CD8-positive, alpha-beta memory T cell (primary cell): ENCODE data around the gene ZNF500. TPM values are rescaled to one million over a fixed set of nuclear protein-coding genes. Genes with fewer than 3 reads are reported as not detected.

Experiments used
- CTCF ChIA-PET: fragments of 350-600 bp; sonication (Branson Sonifier 250); formaldehyde crosslinking; loops from one replicate; lab custom pipeline; 2021; ENCODE audit warnings: antibody characterized with exemption; lab: Charles Lee
- POLR2A ChIA-PET: fragments of 350-600 bp; sonication (Branson Sonifier 250); formaldehyde crosslinking; loops from one replicate; lab custom pipeline; 2021; ENCODE audit warnings: antibody characterized with exemption; lab: Charles Lee
- DNase-seq, 5 donors: peaks; one replicate each; pipeline versions ENCODE4 v3.0.0 to v3.0.0-alpha.2; 2020 to 2022; ENCODE audit warnings: mixed read lengths in 1 of 5
- H3K27ac ChIP-seq: one replicate; pipeline ENCODE4 v1.7.0; 2013; ENCODE audit warnings: low read depth, mild to moderate bottlenecking, low read length, moderate library complexity
- H3K27me3 ChIP-seq: 2 replicates; pipeline ENCODE4 v1.7.0; 2013; ENCODE audit warnings: low read length, mild to moderate bottlenecking; ENCODE audit not compliant: insufficient read depth, poor library complexity, severe bottlenecking
- H3K36me3 ChIP-seq: 2 replicates; pipeline ENCODE4 v1.7.0; 2013; ENCODE audit warnings: mild to moderate bottlenecking, low read length, moderate library complexity; ENCODE audit not compliant: insufficient read depth
- H3K4me1 ChIP-seq: 2 replicates; pipeline ENCODE4 v1.7.0; 2013; ENCODE audit warnings: mild to moderate bottlenecking, low read length, moderate library complexity; ENCODE audit not compliant: insufficient read depth
- H3K4me3 ChIP-seq: 2 replicates; pipeline ENCODE4 v1.7.0; 2013; ENCODE audit warnings: mild to moderate bottlenecking, low read length
- H3K9me3 ChIP-seq: 2 replicates; pipeline ENCODE4 v1.7.0; 2013; ENCODE audit warnings: mild to moderate bottlenecking, low read length
- H3K27ac Mint-ChIP-seq, 8 donors: one replicate each; pipeline ENCODE4 v1.8.0; 2020 to 2021; ENCODE audit warnings: mixed read lengths in 8 of 8, mild to moderate bottlenecking in 6 of 8, inconsistent platforms in 3 of 8, moderate library complexity in 3 of 8
- H3K27me3 Mint-ChIP-seq, 2 donors: one replicate each; pipeline ENCODE4 v1.8.0; 2020 to 2021; ENCODE audit warnings: mixed read lengths in 2 of 2, mild to moderate bottlenecking in 1 of 2, moderate library complexity in 1 of 2
- H3K36me3 Mint-ChIP-seq, 3 donors: one replicate each; pipeline ENCODE4 v1.8.0; 2020 to 2021; ENCODE audit warnings: mixed read lengths in 3 of 3, inconsistent platforms in 1 of 3, mild to moderate bottlenecking in 1 of 3
- H3K4me1 Mint-ChIP-seq, 3 donors: one replicate each; pipeline ENCODE4 v1.8.0; 2020 to 2021; ENCODE audit warnings: mixed read lengths in 3 of 3, inconsistent platforms in 1 of 3, mild to moderate bottlenecking in 1 of 3
- H3K4me3 Mint-ChIP-seq, 7 donors: one replicate each; pipeline ENCODE4 v1.8.0; 2020 to 2021; ENCODE audit warnings: mixed read lengths in 7 of 7, mild to moderate bottlenecking in 6 of 7, moderate library complexity in 4 of 7, inconsistent platforms in 2 of 7
- H3K9me3 Mint-ChIP-seq, 5 donors: one replicate each; pipeline ENCODE4 v1.8.0; 2020 to 2022; ENCODE audit warnings: mixed read lengths in 5 of 5, mild to moderate bottlenecking in 3 of 5, moderate library complexity in 2 of 5, inconsistent platforms in 1 of 5
- polyA plus RNA-seq: library from polyadenylated mRNA; unstranded; fragments of 300-500 nt; fragmentation: Illumina TruSeq; gene quantifications from one replicate; pipeline ENCODE4 v1.2.3, GENCODE V29; 2021
- total RNA-seq, 2 experiments: library from RNA; stranded (reverse); gene quantifications; one replicate each; pipeline ENCODE4 v1.2.3, GENCODE V29; 2021

The ZNF500 gene
- total and polyA plus RNA-seq, 3 experiments from 2014 or later: 12.7 to 15.2 (median 13.7) TPM

- Histone ChIP-seq H3K9me3 (no peaks in the 10 kb centered on the region), H3K27ac (no peak overlapping the region), H3K27me3 (no peaks in the 10 kb centered on the region), H3K4me1 (peaks cover 24% of the 10 kb centered on the region), H3K4me3 (no peak overlapping the region), H3K36me3 (peaks cover 17% of the 10 kb centered on the region)
- Mint-ChIP-seq H3K4me3 (peak overlapping the region in 3 of 7 donors; percentile 11 to 74 (median 44)), H3K9me3 (no peaks in the 10 kb centered on the region), H3K4me1 (peaks cover 23 to 29% (median 26%) of the 10 kb centered on the region in 3 donors), H3K27me3 (no peaks in the 10 kb centered on the region), H3K36me3 (peaks cover 0 to 66% (median 4%) of the 10 kb centered on the region in 3 donors), H3K27ac (peak overlapping the region in 3 of 8 donors; percentile 27 to 48 (median 42))
- ChIA-PET CTCF (interaction anchor here (2.3 kb wide), 1 partner anchor 29 kb away, joined by 8 read pairs; the partner anchor contains the start of gene DNAAF8), POLR2A (no interaction called here)
- DNase-seq: no peak
Measured at GRCh38 chr16:4763791-4764190, 3.2 kb downstream of the ZNF500 start.

GRCh38 chr16:4762205-4762604 lies 4.8 kb downstream of the ZNF500 start:
- Mint-ChIP-seq H3K27ac (no peak overlapping the region), H3K27me3 (no peaks in the 10 kb centered on the region), H3K4me3 (peak overlapping the region in 1 of 7 donors; percentile 45), H3K9me3 (no peaks in the 10 kb centered on the region), H3K36me3 (peaks cover 0 to 77% (median 9%) of the 10 kb centered on the region in 3 donors), H3K4me1 (peaks cover 11 to 15% (median 11%) of the 10 kb centered on the region in 3 donors)
- Histone ChIP-seq H3K36me3 (peaks cover 24% of the 10 kb centered on the region), H3K4me1 (peaks cover 14% of the 10 kb centered on the region), H3K27ac (no peak overlapping the region), H3K9me3 (no peaks in the 10 kb centered on the region), H3K4me3 (no peak overlapping the region), H3K27me3 (no peaks in the 10 kb centered on the region)
- CTCF ChIA-PET: no interaction called here
- DNase-seq: no peak
- POLR2A ChIA-PET: no interaction called here

GRCh38 chr16:4760221-4760910 lies 6.6 kb downstream of the ZNF500 start:
- Histone ChIP-seq H3K9me3 (no peaks in the 10 kb centered on the region), H3K4me1 (peaks cover 3% of the 10 kb centered on the region), H3K36me3 (peaks cover 31% of the 10 kb centered on the region), H3K27ac (no peak overlapping the region), H3K4me3 (no peak overlapping the region), H3K27me3 (no peaks in the 10 kb centered on the region)
- peaks cover 7 to 83% (median 16%) of the 10 kb centered on the region in 3 donors for H3K36me3 Mint-ChIP-seq
- CTCF ChIA-PET: no interaction called here
- peaks cover 0 to 2% (median under 1%) of the 10 kb centered on the region in 3 donors for H3K4me1 Mint-ChIP-seq
- no peaks in the 10 kb centered on the region for H3K27me3 Mint-ChIP-seq
- peak overlapping the region in 1 of 8 donors; percentile 77 for H3K27ac Mint-ChIP-seq
- POLR2A ChIA-PET: interaction anchor here (0.8 to 1.1 kb wide), 2 partner anchors 66 to 315 kb away, joined by 3 read pairs; no protein-coding TSS in a partner anchor
- H3K9me3 Mint-ChIP-seq: no peaks in the 10 kb centered on the region
- no peak for DNase-seq
- H3K4me3 Mint-ChIP-seq: no peak overlapping the region

GRCh38 chr16:4755687-4756086 lies 11.3 kb downstream of the ZNF500 start:
- Mint-ChIP-seq H3K27ac (peak overlapping the region in 2 of 8 donors; percentile 38 to 43), H3K4me1 (peaks cover 0 to 2% (median 0%) of the 10 kb centered on the region in 3 donors), H3K4me3 (no peak overlapping the region), H3K9me3 (peaks cover 0 to 1% (median 0%) of the 10 kb centered on the region in 5 donors), H3K27me3 (no peaks in the 10 kb centered on the region), H3K36me3 (peaks cover 7 to 84% (median 18%) of the 10 kb centered on the region in 3 donors)
- Histone ChIP-seq H3K9me3 (no peaks in the 10 kb centered on the region), H3K27me3 (no peaks in the 10 kb centered on the region), H3K36me3 (peaks cover 24% of the 10 kb centered on the region), H3K4me3 (no peak overlapping the region), H3K4me1 (no peaks in the 10 kb centered on the region), H3K27ac (no peak overlapping the region)
- ChIA-PET CTCF (no interaction called here), POLR2A (no interaction called here)
- no peak for DNase-seq

GRCh38 chr16:4754865-4755264 lies 12.1 kb downstream of the ZNF500 start:
- no peaks in the 10 kb centered on the region for H3K9me3 ChIP-seq
- DNase-seq: no peak
- no peak overlapping the region for H3K27ac Mint-ChIP-seq
- H3K27me3 Mint-ChIP-seq: no peaks in the 10 kb centered on the region
- H3K4me3 Mint-ChIP-seq: no peak overlapping the region
- CTCF ChIA-PET: no interaction called here
- peaks cover 0 to under 1% (median 0%) of the 10 kb centered on the region in 3 donors for H3K4me1 Mint-ChIP-seq
- peaks cover 24% of the 10 kb centered on the region for H3K36me3 ChIP-seq
- no peak overlapping the region for H3K27ac ChIP-seq
- POLR2A ChIA-PET: no interaction called here
- H3K36me3 Mint-ChIP-seq: peaks cover 7 to 78% (median 17%) of the 10 kb centered on the region in 3 donors
- no peaks in the 10 kb centered on the region for H3K4me1 ChIP-seq
- H3K27me3 ChIP-seq: no peaks in the 10 kb centered on the region
- peaks cover 0 to 1% (median 0%) of the 10 kb centered on the region in 5 donors for H3K9me3 Mint-ChIP-seq
- no peak overlapping the region for H3K4me3 ChIP-seq

GRCh38 chr16:4753227-4753626 lies 13.7 kb downstream of the ZNF500 start:
- H3K27me3 ChIP-seq: no peaks in the 10 kb centered on the region
- POLR2A ChIA-PET: interaction anchor here (0.6 kb wide), 1 partner anchor 46 kb away, joined by 17 read pairs; no protein-coding TSS in a partner anchor

GRCh38 chr16:4752351-4753100 lies 14.4 kb downstream of the ZNF500 start:
- ChIA-PET POLR2A (no interaction called here), CTCF (no interaction called here)
- Histone ChIP-seq H3K27me3 (no peaks in the 10 kb centered on the region), H3K9me3 (no peaks in the 10 kb centered on the region), H3K4me1 (peaks cover 2% of the 10 kb centered on the region), H3K4me3 (no peak overlapping the region), H3K36me3 (peaks cover 10% of the 10 kb centered on the region), H3K27ac (no peak overlapping the region)
- peaks cover 7 to 60% (median 11%) of the 10 kb centered on the region in 3 donors for H3K36me3 Mint-ChIP-seq
- H3K9me3 Mint-ChIP-seq: peaks cover 0 to 1% (median 0%) of the 10 kb centered on the region in 5 donors
- H3K4me3 Mint-ChIP-seq: no peak overlapping the region
- peaks cover 12 to 17% (median 13%) of the 10 kb centered on the region in 3 donors for H3K4me1 Mint-ChIP-seq
- H3K27ac Mint-ChIP-seq: no peak overlapping the region
- H3K27me3 Mint-ChIP-seq: no peaks in the 10 kb centered on the region
- no peak for DNase-seq

More at GRCh38 chr16:4753227-4753626, 13.7 kb downstream of the ZNF500 start:
- Mint-ChIP-seq H3K9me3 (peaks cover 0 to 1% (median 0%) of the 10 kb centered on the region in 5 donors), H3K36me3 (peaks cover 7 to 66% (median 11%) of the 10 kb centered on the region in 3 donors), H3K4me1 (peaks cover 5 to 10% (median 6%) of the 10 kb centered on the region in 3 donors), H3K4me3 (no peak overlapping the region), H3K27me3 (no peaks in the 10 kb centered on the region), H3K27ac (peak overlapping the region in 1 of 8 donors; percentile 17)
- no peaks in the 10 kb centered on the region for H3K4me1 ChIP-seq
- no peaks in the 10 kb centered on the region for H3K9me3 ChIP-seq
- CTCF ChIA-PET: no interaction called here
- no peak for DNase-seq
- H3K36me3 ChIP-seq: peaks cover 12% of the 10 kb centered on the region
- H3K4me3 ChIP-seq: no peak overlapping the region
- no peak overlapping the region for H3K27ac ChIP-seq
